COLO829 (cell line): Measurements from ENCODE around the gene NPAS3.

Experiments
- DNase-seq: peaks from one replicate; pipeline ENCODE4 v3.0.0; 2012; ENCODE audit warnings: low spot score

NPAS3 gene

GRCh38 chr14:33184587-33184986 lies 245.9 kb downstream of the NPAS3 start:
- DNase-seq = peak; percentile 5

GRCh38 chr14:33186656-33187055 lies 248.0 kb downstream of the NPAS3 start:
- DNase-seq = no peak

GRCh38 chr14:33188880-33189279 lies 250.2 kb downstream of the NPAS3 start:
- DNase-seq = no peak

GRCh38 chr14:33191855-33192254 lies 253.2 kb downstream of the NPAS3 start:
- DNase-seq = no peak

GRCh38 chr14:33194551-33194950 lies 255.9 kb downstream of the NPAS3 start:
- DNase-seq = no peak

GRCh38 chr14:33198684-33199083 lies 260.0 kb downstream of the NPAS3 start:
- no peak for DNase-seq

- DNase-seq = no peak
Observed at GRCh38 chr14:33201116-33201515, 262.4 kb downstream of the NPAS3 start.

- DNase-seq = no peak
Observed at GRCh38 chr14:33206981-33207380, 268.3 kb downstream of the NPAS3 start.

GRCh38 chr14:33207467-33208017 lies 268.9 kb downstream of the NPAS3 start:
- no peak for DNase-seq

- DNase-seq = no peak
Observed at GRCh38 chr14:33210311-33210710, 271.6 kb downstream of the NPAS3 start.

GRCh38 chr14:33218026-33218425 lies 279.3 kb downstream of the NPAS3 start:
- DNase-seq = no peak

GRCh38 chr14:33219957-33220356 lies 281.3 kb downstream of the NPAS3 start:
- no peak for DNase-seq

- peak; percentile 42 for DNase-seq
Observed at GRCh38 chr14:33229269-33229929, 290.7 kb downstream of the NPAS3 start.

GRCh38 chr14:33230021-33230420 lies 291.3 kb downstream of the NPAS3 start:
- DNase-seq = no peak

GRCh38 chr14:33232031-33232430 lies 293.4 kb downstream of the NPAS3 start:
- no peak for DNase-seq

- no peak for DNase-seq
Observed at GRCh38 chr14:33237115-33237740, 298.5 kb downstream of the NPAS3 start.

- DNase-seq = no peak
Observed at GRCh38 chr14:33239465-33239864, 300.8 kb downstream of the NPAS3 start.

GRCh38 chr14:33240466-33240865 lies 301.8 kb downstream of the NPAS3 start:
- DNase-seq = no peak

- no peak for DNase-seq
Observed at GRCh38 chr14:33241331-33241730, 302.7 kb downstream of the NPAS3 start.

- no peak for DNase-seq
Observed at GRCh38 chr14:33249233-33249820, 310.6 kb downstream of the NPAS3 start.

GRCh38 chr14:33250963-33251362 lies 312.3 kb downstream of the NPAS3 start:
- DNase-seq = no peak

- DNase-seq = no peak
Observed at GRCh38 chr14:33254342-33254741, 315.7 kb downstream of the NPAS3 start.

- peak; percentile 1 for DNase-seq
Observed at GRCh38 chr14:33254861-33255395, 316.2 kb downstream of the NPAS3 start.
